GM19438 (cell line): ENCODE measurements around the gene AAMP.
"Not testable (repeated sequence)": the region's sequence is repeated elsewhere in the genome, so short reads cannot be mapped to it uniquely, and the experiment has no call there.

Experiments
- ATAC-seq: cut with Tn5 transposase; IDR thresholded peaks from one replicate; pipeline ENCODE4 v1.9.1; 2021; ENCODE audit warnings: low read depth; ENCODE audit not compliant: unreplicated experiment

Gene AAMP

DNA sequence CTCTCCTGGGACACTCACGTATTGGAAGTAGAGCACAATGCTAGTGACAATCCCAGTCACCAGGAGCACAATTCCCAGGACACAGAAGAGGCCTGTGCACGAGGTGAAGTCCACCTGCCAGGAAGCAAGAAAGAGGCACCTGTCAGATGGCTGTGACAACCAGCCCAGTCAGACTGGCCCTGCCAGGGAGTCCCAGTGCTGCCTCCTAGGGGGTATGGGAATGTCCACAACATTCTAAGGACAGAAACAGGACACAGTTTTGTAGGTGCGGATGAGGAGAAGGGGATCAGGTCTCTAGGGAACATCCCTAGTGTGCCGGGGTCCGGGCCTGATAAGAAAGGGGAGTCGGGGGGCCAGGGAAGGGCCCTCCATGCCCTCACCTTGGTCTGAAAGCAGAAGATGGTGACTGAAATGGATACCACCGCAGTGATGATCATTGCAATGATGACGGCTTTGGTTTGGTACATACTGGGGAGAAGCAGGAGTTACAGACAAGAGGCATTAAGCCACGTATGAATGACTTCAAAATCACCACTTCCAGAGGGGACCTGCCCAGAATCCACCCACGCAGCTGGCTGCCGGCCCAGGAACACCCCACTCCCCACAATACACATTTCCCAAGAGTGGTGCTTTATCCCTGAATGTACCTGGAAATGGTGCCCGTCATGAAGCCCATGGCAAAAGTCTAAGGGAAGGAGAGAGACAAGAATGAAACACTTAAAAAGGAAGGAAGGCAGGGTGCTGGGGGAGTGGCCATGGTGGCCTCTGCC is 7.2 kb upstream of the AAMP start:
- ATAC-seq: no peak

DNA sequence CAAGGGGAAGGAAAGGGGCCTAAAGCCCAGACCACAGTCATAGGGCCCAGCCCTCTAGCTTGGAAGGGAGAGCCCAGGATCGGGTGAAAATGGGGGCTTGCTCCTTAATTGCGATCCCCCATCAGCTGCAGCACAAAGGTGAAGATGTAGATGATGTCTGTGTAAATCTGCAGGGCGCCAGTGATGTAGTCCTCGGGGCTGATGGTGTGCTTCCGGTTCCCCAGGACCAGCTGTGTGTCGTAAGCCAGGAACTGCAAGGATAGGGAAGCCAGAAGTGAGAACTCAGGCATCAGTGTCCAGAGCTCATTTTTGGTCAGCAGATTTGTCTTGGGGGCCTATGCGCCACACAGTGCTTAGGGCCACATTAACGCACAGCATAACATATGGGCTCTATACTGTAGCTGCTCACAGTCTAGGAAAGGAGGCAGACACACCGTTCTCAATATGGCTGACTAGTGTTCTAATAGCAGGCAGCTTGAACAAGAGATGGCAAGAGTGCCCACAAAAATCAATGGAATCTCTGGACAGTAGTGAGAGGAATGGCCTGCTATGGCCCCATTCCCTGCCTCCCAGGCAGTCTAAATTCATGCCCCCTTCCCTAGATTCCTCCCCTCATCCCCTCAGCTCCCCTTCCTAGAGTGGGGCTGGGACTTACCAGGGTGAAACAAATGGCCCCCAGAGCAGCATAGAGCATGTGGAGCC is 5.6 kb upstream of the AAMP start:
- ATAC-seq: no peak

DNA sequence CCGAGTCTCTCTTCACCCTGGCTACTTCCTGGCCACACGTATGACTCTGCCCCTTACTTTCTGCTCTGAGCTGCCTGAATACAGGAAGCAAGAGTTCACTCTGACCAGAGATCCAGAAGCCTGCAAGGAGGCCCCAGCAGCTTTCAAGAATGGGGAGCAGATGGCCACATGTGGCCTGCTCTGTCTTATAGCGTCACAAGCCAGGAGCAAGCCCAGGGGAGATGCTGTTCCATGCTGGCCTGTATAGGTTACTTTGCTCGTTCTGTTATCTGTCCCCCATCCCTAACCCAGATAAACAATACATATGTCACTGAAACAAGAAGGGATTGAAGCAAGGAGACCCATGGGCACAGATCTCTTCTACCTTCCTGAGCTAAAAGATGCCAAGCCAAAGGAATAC is 4.6 kb upstream of the AAMP start:
- no peak for ATAC-seq

DNA sequence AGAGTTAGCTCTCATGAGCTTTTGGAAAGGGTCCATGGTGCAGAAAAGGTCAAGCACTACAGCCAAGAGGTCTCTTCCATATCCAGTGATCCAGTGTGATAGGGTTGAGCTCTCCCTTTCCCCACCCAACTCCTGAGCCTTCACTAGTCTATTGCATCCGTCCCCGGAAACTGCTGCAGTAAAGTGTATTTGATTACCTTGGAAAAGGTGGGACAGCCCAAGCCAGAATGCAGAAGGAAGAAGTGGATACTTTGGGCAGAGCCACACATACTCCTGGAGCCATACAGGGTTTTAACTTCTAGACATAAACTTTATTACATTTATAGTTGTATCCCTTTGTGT is 3.9 kb upstream of the AAMP start:
- no peak for ATAC-seq

DNA sequence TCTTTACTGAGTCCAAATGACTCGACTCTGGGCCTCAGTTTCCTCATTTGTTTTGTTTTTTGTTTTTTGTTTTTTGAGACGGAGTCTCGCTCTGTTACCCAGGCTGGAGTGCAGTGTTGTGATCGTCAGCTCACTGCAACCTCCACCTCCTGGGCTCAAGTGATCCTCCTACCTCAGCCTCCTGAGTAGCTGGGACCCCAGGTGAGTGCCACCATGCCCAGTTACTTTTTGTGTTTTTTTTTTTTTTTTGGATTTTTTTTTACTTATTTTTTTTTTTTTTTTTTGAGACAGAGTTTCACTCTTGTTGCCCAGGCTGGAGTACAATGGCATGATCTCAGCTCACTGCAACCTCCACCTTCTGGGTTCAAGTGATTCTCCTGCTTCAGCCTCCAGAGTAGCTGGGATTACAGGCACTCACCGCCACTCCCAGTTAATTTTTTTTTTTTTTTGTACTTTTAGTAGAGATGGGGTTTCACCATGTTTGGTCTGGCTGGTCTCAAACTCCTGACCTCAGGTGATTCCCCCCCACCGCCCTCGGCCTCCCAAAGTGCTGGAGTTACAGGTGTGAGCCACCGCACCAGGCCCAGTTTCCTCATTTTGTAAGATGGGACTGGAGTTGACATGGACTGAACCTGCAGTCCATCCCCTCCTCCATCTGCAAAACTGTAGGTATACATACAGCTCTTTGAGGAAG is 3.4 kb upstream of the AAMP start:
- not testable (repeated sequence) for ATAC-seq

DNA sequence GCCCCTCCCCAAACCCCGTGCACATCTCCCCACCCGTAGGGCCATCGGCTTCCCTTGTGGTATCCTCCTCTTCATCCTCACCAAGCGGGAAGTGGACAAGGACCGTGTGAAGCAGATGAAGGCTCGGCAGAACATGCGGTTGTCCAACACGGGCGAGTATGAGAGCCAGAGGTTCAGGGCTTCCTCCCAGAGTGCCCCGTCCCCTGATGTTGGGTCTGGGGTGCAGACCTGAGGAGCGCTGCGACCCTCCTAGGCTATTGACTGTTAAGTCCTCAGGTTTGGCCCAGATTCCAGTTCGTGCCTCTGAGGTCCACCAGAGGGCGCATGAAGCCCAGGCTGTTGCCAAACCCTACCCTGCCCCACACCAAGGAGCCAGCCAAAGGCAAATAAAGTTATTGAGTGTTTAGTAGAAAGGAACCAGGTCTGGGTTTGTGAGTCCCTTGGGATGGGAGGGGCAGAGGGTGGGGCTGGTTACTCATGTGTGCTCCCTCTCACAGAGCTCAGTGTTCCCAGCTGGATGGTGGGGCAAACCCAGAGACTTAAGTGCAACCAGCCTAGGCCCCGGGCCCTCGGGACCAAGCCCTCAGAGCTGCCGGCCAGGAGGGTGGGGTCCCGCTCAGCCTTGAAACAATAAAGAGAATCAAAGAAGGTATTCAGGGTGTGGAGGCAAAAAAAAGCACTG is 2.7 kb upstream of the AAMP start:
- peak; percentile 29 for ATAC-seq

DNA sequence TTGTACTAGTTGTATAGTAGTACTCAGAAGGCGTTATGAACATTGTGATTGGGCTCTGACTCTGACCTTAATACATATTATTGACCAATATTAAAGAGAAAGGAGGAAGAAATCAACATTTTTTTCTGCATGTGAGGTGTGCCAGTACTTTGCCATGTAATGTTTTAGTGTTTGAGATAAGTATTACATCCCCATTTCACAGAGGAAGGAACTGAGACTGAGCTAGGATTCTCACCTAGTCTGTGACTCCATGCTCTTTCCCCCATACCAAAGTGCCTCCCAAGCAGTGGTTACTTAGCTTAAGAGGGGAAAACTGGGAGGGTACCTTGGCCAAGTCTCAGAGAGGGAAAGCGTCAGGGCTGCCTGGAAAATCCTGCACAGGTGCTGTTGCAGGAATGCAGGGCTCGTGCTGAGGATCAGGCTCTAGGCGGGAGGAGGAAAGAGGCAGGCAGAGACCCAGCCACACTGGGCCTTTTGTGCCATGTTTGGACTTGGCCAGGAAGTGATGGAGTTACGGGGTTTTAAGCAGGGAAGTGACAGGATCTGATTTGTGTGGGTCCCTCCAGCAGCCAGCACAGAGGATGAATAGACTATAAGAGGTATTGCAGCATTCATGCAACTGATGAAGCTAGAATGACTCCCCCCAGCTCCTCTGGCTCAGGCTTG is 2.1 kb upstream of the AAMP start:
- no peak for ATAC-seq

DNA sequence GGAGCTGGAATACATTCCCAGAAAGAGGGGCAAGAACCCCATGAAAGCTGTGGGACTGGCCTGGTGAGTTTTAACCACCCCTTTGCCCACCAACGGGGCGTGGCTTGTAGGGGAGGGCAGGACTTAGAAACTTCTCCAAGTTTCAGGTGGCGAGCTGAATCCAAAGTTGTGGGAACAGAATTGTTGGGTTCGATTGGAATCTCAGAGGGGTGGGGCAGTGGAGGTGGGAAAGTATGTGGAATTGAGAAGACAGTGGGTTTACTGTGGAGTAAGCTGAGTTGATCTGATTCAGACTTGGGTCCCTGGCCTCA is 1.5 kb upstream of the AAMP start:
- no peak for ATAC-seq

DNA sequence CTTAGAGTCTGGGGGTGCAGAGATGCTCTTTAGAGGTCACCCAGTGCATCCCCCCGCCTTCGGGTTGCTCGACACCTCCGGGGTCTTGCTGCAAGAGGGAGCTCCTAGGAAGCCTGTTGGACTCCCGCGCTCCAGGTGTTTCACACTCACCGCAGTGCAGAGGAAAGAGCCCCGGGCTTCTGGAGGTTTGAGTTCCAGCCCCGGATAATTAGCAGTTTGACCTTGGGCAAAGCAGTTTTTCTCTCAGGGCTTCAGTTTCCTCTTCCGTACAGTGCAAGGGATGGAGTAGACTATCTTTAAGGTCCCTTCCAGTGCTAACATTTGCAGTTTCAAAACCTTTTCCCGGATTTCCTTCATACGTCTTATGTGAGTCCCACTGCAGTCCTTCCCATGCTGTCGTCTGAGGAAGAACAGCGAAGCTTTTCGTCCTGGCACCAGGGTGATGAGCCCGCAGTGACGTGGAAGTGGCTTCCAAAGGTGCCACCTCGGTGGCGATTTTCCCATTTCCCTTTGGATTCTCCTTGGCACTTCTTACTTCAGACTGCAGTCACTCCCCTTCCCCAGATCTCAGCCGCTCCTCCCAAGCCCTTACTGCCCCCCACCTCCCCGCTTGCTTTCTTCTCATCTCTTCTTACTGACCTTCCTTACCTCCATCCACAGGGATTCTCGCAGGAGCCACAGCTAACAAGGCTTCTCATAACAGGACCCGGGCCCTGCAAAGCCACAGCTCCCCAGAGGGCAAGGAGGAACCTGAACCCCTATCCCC is 967 bp upstream of the AAMP start:
- no peak for ATAC-seq

DNA sequence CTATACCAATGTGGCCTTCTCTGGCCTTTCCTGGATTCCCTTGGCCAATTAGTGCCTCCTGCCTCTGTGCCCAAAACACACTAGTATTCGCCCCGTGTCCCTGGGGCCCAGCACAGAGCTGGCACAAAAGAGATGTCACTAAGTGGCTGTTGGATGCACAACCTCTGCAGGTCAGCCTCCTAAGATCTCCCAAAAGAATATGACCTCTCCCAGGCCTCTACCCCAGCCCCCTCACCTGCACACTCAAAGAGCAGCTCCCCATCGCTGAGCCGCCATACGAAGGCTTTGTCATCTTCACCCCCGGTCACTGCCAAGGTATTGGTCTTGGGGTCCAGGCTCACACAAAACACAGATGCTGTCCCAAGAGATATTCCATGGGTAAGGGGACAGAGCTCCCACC is 2.7 kb downstream of the AAMP start:
- no peak for ATAC-seq

DNA sequence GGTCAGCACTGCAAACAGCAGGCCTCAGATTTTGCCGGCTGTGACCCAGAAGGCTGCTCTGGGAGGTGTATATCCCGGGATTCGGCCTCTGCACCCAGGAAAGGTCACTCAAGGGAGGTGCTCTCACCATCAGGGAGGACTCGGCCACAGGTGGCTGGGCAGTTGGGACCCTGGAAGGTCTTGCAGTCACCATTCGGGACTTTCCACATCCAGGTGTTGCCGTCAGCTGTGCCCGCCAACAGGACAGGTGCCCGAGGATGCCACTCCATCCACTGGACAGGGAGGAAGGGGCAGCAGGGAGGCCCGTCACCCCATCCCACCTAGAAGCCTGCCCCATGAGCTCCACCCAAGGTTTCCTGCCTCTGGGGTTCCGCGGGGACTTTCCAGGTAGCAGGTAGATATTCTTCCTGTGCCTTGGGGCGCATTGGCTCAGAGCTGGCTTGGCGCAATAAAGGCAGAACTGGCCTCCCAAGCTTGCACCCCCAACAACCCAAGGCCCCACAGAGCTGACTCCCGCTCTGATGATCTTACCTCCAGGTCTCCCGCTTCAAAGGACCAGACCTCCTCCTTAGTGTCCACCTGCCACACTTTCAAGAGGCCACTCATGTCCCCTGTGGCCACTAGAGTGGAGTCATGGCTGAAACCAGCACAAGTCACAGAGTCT is 3.5 kb downstream of the AAMP start:
- ATAC-seq: no peak

DNA sequence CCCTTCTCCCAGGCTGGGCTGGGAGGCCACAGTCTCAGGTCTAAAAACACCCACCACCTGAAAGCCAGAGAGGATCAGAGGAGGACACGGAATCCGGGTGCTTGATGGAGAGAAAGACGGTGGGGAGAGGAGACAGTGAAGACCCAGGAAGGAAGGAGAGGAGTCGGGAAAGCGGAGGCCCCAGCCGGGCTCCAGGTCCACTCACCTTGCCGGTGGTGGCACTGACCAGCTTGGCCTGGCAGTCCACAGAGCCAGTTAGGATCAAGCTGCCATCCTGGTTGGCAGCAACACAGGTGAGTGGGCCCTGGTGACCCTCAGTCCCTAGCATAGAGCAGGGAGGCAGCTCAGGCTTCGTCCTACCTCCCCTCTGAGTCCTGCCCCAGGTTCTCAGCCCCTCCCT is 4.3 kb downstream of the AAMP start:
- ATAC-seq: no peak

DNA sequence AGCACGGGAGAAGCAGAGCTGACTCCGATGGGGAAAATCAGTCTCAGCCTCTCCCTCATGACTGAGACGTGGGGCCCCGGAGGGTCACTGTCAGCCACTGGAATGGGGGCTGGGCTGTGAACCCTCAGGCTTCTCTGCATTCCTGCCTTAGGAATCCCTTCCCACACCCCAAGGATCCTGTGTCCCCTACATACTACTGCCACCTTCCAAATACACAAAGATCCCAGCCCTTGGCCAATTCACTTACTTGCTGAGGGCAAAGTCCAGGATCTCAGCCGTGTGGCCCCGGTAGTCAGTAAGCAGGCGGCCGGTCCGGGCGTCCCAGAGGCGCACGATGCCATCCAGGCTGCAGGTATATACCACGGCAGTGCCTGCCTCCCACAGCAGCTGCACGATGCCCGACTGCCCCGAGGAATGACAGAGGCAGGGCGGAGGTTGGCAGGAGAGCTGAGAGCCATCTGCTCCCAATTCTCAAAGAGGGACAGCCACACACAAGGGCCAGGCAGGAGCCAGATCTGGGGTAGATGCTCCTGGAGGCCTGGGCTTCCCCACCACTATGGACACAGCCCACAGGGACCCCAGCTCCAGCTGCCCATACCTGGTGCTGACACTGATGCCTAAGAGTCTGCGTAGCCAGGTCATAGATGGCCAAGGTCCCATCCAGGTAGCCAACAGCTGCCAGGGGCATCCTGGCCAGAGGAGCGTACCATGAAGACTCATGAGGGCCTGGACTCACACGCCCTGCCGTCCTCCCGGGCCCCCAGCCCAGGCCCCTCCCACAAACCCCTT is 5.0 kb downstream of the AAMP start:
- no peak for ATAC-seq

DNA sequence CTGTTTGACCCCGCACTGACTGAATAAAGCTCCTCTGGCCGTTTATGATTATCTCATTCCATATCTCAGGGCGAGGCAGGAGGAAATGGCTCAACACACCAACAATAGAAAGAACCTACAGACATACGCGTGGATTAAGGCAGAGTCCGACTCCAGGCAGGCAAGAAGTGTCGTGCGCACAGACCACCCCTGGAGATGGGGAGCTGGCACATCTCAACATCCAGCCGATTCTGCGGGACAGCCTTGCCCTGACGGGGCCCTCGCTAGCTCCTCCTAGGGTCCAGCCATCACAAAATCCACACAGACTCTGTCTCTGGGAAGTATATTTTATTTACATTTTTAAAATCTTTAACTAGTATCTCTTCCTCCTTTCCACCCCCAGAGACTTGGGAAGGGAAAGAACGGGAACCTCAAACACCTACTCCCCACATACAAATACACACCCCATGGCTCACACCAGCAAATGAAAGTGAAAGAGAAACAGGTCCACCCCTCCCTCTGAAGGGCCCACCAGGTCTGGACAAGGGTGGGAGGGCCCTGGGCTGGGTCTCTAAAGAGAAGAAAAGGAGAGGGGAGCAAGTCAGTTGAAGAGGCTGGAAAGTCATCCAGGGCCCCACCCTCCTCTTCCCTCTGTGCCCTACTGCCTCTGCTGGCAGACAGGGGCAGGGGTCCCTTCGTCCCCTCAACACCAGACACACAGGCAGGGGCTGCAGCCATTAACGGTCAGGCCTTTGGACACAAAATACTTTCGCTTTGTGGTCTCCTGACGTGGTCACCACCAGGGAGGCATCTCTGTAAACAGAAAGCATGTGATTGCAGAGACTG is 5.9 kb downstream of the AAMP start:
- no peak for ATAC-seq

DNA sequence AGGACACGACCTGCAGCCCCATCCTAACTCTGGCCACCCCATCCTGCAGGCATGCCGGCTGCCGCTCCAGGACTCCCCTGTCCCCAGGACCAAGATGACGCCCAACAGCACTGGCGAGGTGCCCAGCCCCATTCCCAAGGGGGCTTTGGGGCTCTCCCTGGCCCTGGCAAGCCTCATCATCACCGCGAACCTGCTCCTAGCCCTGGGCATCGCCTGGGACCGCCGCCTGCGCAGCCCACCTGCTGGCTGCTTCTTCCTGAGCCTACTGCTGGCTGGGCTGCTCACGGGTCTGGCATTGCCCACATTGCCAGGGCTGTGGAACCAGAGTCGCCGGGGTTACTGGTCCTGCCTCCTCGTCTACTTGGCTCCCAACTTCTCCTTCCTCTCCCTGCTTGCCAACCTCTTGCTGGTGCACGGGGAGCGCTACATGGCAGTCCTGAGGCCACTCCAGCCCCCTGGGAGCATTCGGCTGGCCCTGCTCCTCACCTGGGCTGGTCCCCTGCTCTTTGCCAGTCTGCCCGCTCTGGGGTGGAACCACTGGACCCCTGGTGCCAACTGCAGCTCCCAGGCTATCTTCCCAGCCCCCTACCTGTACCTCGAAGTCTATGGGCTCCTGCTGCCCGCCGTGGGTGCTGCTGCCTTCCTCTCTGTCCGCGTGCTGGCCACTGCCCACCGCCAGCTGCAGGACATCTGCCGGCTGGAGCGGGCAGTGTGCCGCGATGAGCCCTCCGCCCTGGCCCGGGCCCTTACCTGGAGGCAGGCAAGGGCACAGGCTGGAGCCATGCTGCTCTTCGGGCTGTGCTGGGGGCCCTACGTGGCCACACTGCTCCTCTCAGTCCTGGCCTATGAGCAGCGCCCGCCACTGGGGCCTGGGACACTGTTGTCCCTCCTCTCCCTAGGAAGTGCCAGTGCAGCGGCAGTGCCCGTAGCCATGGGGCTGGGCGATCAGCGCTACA is 7.0 kb downstream of the AAMP start:
- ATAC-seq: no peak

DNA sequence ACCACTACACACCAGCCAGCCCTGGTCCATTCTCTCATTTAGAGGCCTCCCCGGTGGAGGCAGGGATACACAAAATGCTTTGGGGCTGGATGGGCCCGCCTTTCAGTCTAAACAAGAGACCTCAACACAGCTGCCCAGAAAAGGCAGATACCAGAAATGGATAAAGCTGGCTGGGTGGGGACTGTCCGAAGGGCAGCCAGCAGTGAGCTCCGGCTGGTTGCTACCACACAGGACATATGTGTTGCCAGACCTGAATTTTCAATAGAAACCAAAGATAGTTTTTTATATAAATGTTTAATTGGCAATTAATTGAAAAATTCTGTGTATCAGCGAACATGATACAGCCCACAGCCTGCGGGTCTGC is 7.7 kb downstream of the AAMP start:
- no peak for ATAC-seq
